Measurements from ENCODE around the gene DYNLL2. TPM values are rescaled to one million over a fixed set of nuclear protein-coding genes. Genes with fewer than 3 reads are reported as not detected.
A peak's percentile ranks its signal among the peaks of the same experiment; 100 is the strongest.

DYNLL2 gene
- total and polyA plus RNA-seq, 9 of the 15 experiments (the other 6 are each of a cell fraction or from before 2014, with no cell fraction given), result 1.8 to 24.5 (median 13.0) TPM

- TF ChIP-seq THRA (IDR thresholded peaks at IDR 0.05), result no peak
- no peak for TF ChIP-seq ZNF133 (CRISPR knock-in tag; IDR thresholded peaks at IDR 0.05)
- peak; percentile 97 for TF ChIP-seq FIP1L1 (IDR thresholded peaks at IDR 0.05; ENCODE audit: low read depth, low read length, poor library complexity, severe bottlenecking)
- TF ChIP-seq, protein P1, sequence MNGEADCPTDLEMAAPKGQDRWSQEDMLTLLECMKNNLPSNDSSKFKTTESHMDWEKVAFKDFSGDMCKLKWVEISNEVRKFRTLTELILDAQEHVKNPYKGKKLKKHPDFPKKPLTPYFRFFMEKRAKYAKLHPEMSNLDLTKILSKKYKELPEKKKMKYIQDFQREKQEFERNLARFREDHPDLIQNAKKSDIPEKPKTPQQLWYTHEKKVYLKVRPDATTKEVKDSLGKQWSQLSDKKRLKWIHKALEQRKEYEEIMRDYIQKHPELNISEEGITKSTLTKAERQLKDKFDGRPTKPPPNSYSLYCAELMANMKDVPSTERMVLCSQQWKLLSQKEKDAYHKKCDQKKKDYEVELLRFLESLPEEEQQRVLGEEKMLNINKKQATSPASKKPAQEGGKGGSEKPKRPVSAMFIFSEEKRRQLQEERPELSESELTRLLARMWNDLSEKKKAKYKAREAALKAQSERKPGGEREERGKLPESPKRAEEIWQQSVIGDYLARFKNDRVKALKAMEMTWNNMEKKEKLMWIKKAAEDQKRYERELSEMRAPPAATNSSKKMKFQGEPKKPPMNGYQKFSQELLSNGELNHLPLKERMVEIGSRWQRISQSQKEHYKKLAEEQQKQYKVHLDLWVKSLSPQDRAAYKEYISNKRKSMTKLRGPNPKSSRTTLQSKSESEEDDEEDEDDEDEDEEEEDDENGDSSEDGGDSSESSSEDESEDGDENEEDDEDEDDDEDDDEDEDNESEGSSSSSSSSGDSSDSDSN (IDR thresholded peaks at IDR 0.05; ENCODE audit: borderline replicate concordance in 1 of 2, low read depth in 2 of 2, low read length in 2 of 2), result peak; percentile 52 to 78; a peak in 2 of 4 replicates
- no peak for TF ChIP-seq ZFPM2 (CRISPR knock-in tag; IDR thresholded peaks at IDR 0.05)
- no peak for TF ChIP-seq RUNX1 (IDR thresholded peaks at IDR 0.05; ENCODE audit: low read depth)
- TF ChIP-seq, protein P2, sequence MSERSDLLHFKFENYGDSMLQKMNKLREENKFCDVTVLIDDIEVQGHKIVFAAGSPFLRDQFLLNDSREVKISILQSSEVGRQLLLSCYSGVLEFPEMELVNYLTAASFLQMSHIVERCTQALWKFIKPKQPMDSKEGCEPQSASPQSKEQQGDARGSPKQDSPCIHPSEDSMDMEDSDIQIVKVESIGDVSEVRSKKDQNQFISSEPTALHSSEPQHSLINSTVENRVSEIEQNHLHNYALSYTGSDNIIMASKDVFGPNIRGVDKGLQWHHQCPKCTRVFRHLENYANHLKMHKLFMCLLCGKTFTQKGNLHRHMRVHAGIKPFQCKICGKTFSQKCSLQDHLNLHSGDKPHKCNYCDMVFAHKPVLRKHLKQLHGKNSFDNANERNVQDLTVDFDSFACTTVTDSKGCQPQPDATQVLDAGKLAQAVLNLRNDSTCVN (CRISPR knock-in tag; IDR thresholded peaks at IDR 0.05), result no peak
- TF ChIP-seq TCFL5 (CRISPR knock-in tag; conservative IDR thresholded peaks at IDR 0.05), result no peak
- peak in 1 of 2 experiments; percentile 13; a peak in 1 of 4 replicates for TF ChIP-seq RCOR1 (IDR thresholded peaks at IDR 0.05; ENCODE audit: borderline replicate concordance in 1 of 2, low read depth in 2 of 2, low read length in 2 of 2)
- peak; percentile 44 for TF ChIP-seq HNRNPLL (IDR thresholded peaks at IDR 0.05; ENCODE audit: low read depth, low read length, poor library complexity, severe bottlenecking)
- TF ChIP-seq ZNF780A (CRISPR knock-in tag; IDR thresholded peaks at IDR 0.05), result no peak
- no peak for TF ChIP-seq USF1 (CRISPR knock-in tag; IDR thresholded peaks at IDR 0.05)
- TF ChIP-seq ELK3 (CRISPR knock-in tag; IDR thresholded peaks at IDR 0.05), result no peak
- TF ChIP-seq EZH2 (IDR thresholded peaks at IDR 0.05; ENCODE audit: borderline replicate concordance, low read depth, low read length), result no peak
- no peak for TF ChIP-seq MYNN (IDR thresholded peaks at IDR 0.05)
- TF ChIP-seq MYNN (CRISPR knock-in tag; IDR thresholded peaks at IDR 0.05), result no peak
Observed at GRCh38 chr17:58083491-58084316, 485 bp downstream of the DYNLL2 start (continued).
